Esophagus squamous epithelium (tissue), 4 donors: ENCODE data around the gene BMPR1B.

ENCODE experiments used
- POLR2A ChIP-seq, 4 donors: fragments of 450-650 bp; IDR thresholded peaks; one replicate each; pipeline ENCODE4 v1.6.1; 2017; ENCODE audit warnings: antibody characterized with exemption in 4 of 4, mild to moderate bottlenecking in 4 of 4, moderate library complexity in 3 of 4
- TF ChIP-seq, protein P1 (sequence below), 6 experiments: fragments of 450-650 bp in 4 of 6; fragments of 200-600 bp in 2 of 6; sonication (generic) in 2 of 6; IDR thresholded peaks; one replicate each; pipeline ENCODE4 v1.5.1; 2016 to 2019; ENCODE audit warnings: antibody characterized with exemption in 6 of 6, mild to moderate bottlenecking in 4 of 6, moderate library complexity in 4 of 6

DNA sequence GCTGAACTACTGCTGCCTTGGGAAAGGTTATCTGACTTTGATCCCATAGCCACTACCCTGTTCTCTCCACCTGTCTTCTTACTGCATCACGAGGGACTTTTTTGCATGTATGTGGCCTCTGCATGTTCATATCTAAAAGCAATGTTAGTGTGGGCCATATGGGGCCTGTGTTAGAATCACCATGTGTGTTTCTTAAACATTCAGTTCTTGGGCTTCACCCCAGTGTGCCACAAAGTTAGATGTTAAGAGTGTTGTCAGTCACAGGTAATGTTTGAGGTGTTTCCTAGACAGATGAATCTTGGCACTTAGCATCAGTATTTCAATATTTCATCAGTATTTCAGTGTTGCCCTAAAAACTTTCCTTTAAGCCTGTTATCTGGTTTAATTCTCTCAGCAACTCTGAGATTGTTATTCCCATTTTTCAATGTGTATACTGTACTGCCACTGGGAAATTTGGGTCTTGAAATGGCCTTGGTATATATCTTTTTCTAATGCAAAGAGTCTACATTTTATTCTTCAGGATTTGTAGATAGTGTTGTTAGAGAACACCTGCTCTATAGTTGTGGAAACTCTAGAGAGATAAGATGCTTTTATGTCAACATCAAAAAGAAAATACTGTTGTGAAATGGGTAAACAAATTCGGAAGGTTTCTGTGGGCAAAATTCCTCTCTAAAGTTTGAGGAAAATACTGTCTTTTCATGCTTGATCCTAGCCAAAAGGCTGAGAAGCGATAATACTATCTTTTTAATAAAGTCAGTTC is 259.7 kb downstream of the BMPR1B start:
- TF ChIP-seq, protein P1, sequence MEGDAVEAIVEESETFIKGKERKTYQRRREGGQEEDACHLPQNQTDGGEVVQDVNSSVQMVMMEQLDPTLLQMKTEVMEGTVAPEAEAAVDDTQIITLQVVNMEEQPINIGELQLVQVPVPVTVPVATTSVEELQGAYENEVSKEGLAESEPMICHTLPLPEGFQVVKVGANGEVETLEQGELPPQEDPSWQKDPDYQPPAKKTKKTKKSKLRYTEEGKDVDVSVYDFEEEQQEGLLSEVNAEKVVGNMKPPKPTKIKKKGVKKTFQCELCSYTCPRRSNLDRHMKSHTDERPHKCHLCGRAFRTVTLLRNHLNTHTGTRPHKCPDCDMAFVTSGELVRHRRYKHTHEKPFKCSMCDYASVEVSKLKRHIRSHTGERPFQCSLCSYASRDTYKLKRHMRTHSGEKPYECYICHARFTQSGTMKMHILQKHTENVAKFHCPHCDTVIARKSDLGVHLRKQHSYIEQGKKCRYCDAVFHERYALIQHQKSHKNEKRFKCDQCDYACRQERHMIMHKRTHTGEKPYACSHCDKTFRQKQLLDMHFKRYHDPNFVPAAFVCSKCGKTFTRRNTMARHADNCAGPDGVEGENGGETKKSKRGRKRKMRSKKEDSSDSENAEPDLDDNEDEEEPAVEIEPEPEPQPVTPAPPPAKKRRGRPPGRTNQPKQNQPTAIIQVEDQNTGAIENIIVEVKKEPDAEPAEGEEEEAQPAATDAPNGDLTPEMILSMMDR (IDR thresholded peaks at IDR 0.05) = no peak
- TF ChIP-seq POLR2A (IDR thresholded peaks at IDR 0.05) = no peak
